Measurements from ENCODE around the gene COL4A2.

The COL4A2 gene

GRCh38 chr13:110293649-110294048 is 13.4 kb upstream of the COL4A2 start:
- Histone ChIP-seq H3K27ac (ENCODE audit: extremely low read depth, low read depth, low read length) (no peak overlapping the region), H3K36me3 (ENCODE audit: control insufficient read depth in 2 of 2, insufficient read depth in 1 of 2, low read length in 2 of 2) (no peaks in the 10 kb centered on the region), H3K9me3 (ENCODE audit: control insufficient read depth, insufficient read depth, low read depth, low read length) (no peaks in the 10 kb centered on the region), H3K4me1 (ENCODE audit: control insufficient read depth, insufficient read depth, low read length) (no peaks in the 10 kb centered on the region), H3K4me3 (ENCODE audit: low read depth, low read length) (no peak overlapping the region)
- ChIA-PET POLR2A (no interaction called here), CTCF (no interaction called here)
- TF ChIP-seq FEZF1 (tag by site-specific recombination; IDR thresholded peaks at IDR 0.05) = no peak
- TF ChIP-seq ZNF354C (tag by site-specific recombination; IDR thresholded peaks at IDR 0.05; ENCODE audit: borderline replicate concordance, low read depth) = no peak
- TF ChIP-seq ZNF548 (tag by site-specific recombination; IDR thresholded peaks at IDR 0.05) = no peak
- no peak for TF ChIP-seq ZNF660 (tag by site-specific recombination; IDR thresholded peaks at IDR 0.05)
- no peak for TF ChIP-seq IKZF3 (tag by site-specific recombination; IDR thresholded peaks at IDR 0.05)
- no peak for TF ChIP-seq ZNF16 (tag by site-specific recombination; IDR thresholded peaks at IDR 0.05; ENCODE audit: low read depth)

GRCh38 chr13:110294146-110294545 is 12.9 kb upstream of the COL4A2 start:
- no peak for TF ChIP-seq ZNF223 (tag by site-specific recombination; IDR thresholded peaks at IDR 0.05)
- TF ChIP-seq ZNF521 (tag by site-specific recombination; IDR thresholded peaks at IDR 0.05) = no peak
- no peak for TF ChIP-seq GLI2 (tag by site-specific recombination; IDR thresholded peaks at IDR 0.05; ENCODE audit: borderline replicate concordance, low read depth)
- TF ChIP-seq ZNF747 (tag by site-specific recombination; IDR thresholded peaks at IDR 0.05) = no peak
- TF ChIP-seq GFI1B (tag by site-specific recombination; IDR thresholded peaks at IDR 0.05) = no peak
- no peak for TF ChIP-seq ATF2 (tag by site-specific recombination; IDR thresholded peaks at IDR 0.05; ENCODE audit: low read depth)
- TF ChIP-seq ZNF114 (tag by site-specific recombination; IDR thresholded peaks at IDR 0.05) = no peak
- no peak for TF ChIP-seq ZNF112 (tag by site-specific recombination; IDR thresholded peaks at IDR 0.05)
- no peak for TF ChIP-seq ZNF221 (tag by site-specific recombination; IDR thresholded peaks at IDR 0.05; ENCODE audit: borderline replicate concordance)
- TF ChIP-seq SCRT1 (tag by site-specific recombination; IDR thresholded peaks at IDR 0.05; ENCODE audit: borderline replicate concordance) = no peak
- no peak for TF ChIP-seq ZNF707 (tag by site-specific recombination; IDR thresholded peaks at IDR 0.05)
- TF ChIP-seq, protein P1, sequence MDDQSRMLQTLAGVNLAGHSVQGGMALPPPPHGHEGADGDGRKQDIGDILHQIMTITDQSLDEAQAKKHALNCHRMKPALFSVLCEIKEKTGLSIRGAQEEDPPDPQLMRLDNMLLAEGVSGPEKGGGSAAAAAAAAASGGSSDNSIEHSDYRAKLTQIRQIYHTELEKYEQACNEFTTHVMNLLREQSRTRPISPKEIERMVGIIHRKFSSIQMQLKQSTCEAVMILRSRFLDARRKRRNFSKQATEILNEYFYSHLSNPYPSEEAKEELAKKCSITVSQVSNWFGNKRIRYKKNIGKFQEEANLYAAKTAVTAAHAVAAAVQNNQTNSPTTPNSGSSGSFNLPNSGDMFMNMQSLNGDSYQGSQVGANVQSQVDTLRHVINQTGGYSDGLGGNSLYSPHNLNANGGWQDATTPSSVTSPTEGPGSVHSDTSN (CRISPR knock-in tag; IDR thresholded peaks at IDR 0.05) = no peak
- TF ChIP-seq KLF9 (tag by site-specific recombination; IDR thresholded peaks at IDR 0.05; ENCODE audit: low read depth) = no peak
- TF ChIP-seq ZNF248 (tag by site-specific recombination; IDR thresholded peaks at IDR 0.05) = no peak
- no peak for TF ChIP-seq ZNF292 (tag by site-specific recombination; IDR thresholded peaks at IDR 0.05; ENCODE audit: borderline replicate concordance, low read depth)
- TF ChIP-seq ZNF214 (tag by site-specific recombination; IDR thresholded peaks at IDR 0.05; ENCODE audit: borderline replicate concordance) = no peak
- TF ChIP-seq ZNF530 (tag by site-specific recombination; IDR thresholded peaks at IDR 0.05; ENCODE audit: low read depth) = no peak
- no peak for TF ChIP-seq KLF16 (tag by site-specific recombination; IDR thresholded peaks at IDR 0.05)
- no peak for TF ChIP-seq IKZF3 (tag by site-specific recombination; IDR thresholded peaks at IDR 0.05)
- H3K4me1 ChIP-seq (ENCODE audit: control insufficient read depth, insufficient read depth, low read length) = no peaks in the 10 kb centered on the region
- H3K9me3 ChIP-seq (ENCODE audit: control insufficient read depth, insufficient read depth, low read depth, low read length) = no peaks in the 10 kb centered on the region
- ChIA-PET CTCF (no interaction called here), POLR2A (no interaction called here)
- H3K4me3 ChIP-seq (ENCODE audit: low read depth, low read length) = no peak overlapping the region
- no peak overlapping the region for H3K27ac ChIP-seq (ENCODE audit: extremely low read depth, low read depth, low read length)
- H3K36me3 ChIP-seq (ENCODE audit: control insufficient read depth in 2 of 2, insufficient read depth in 1 of 2, low read length in 2 of 2) = no peaks in the 10 kb centered on the region
